Body of pancreas (tissue), 4 donors: ENCODE measurements around the gene HTR1B. TPM values are rescaled to one million over a fixed set of nuclear protein-coding genes. Genes with fewer than 3 reads are reported as not detected.

Source experiments
- ATAC-seq: fragments of 150-250 bp; one replicate; pipeline ENCODE4 v1.9.1; 2016
- DNase-seq, 4 donors: peaks; one replicate each; pipeline ENCODE4 v3.0.0-alpha.2; 2019
- H3K27ac ChIP-seq, 4 donors: fragments of 200-600 bp; sonication (generic); 1 replicate in 3 of 4; 2 replicates in 1 of 4; pipeline versions ENCODE4 v1.5.1 to v1.6.1; 2016 to 2019; ENCODE audit warnings: mild to moderate bottlenecking in 1 of 4, mixed read lengths in 1 of 4, moderate library complexity in 1 of 4
- H3K27me3 ChIP-seq, 2 donors: fragments of 200-600 bp; sonication (generic); one replicate each; pipeline ENCODE4 v1.6.0; 2016; ENCODE audit warnings: mild to moderate bottlenecking in 1 of 2
- H3K36me3 ChIP-seq, 2 donors: fragments of 200-600 bp; sonication (generic); replicated peaks in 1 of 2; 2 replicates each; pipeline ENCODE4 v1.5.1; 2016; ENCODE audit warnings: low read depth in 2 of 2; ENCODE audit not compliant: insufficient read depth in 1 of 2
- H3K4me1 ChIP-seq: fragments of 200-600 bp; sonication (generic); one replicate; pipeline ENCODE4 v1.6.0; 2016
- H3K4me3 ChIP-seq, 2 donors: fragments of 200-600 bp; sonication (generic); 1 replicate in 1 of 2; 2 replicates in 1 of 2; pipeline ENCODE4 v1.5.1; 2016 to 2019
- H3K9me3 ChIP-seq, 3 donors: fragments of 200-600 bp; sonication (generic); 1 replicate in 2 of 3; 2 replicates in 1 of 3; pipeline ENCODE4 v1.5.1; 2016
- CTCF ChIP-seq, 7 experiments: fragments of 450-650 bp in 4 of 7; fragments of 200-600 bp in 3 of 7; sonication (generic) in 3 of 7; IDR thresholded peaks; one replicate each; pipeline ENCODE4 v1.5.1; 2016 to 2019; ENCODE audit warnings: antibody characterized with exemption in 7 of 7
- POLR2A ChIP-seq, 3 donors: fragments of 450-650 bp; IDR thresholded peaks; one replicate each; pipeline ENCODE4 v1.6.1; 2016; ENCODE audit warnings: antibody characterized with exemption in 3 of 3, mild to moderate bottlenecking in 2 of 3
- WGBS, 2 donors: methylation state at CpG; one replicate each; pipeline ENCODE4 v1.1.5; 2017; 5-methylcytosine and 5-hydroxymethylcytosine counted together
- intact Hi-C: fragments of 100-400 bp; cut with DNase I; formaldehyde crosslinking; loops from one replicate; pipeline ENCODE4 v1.15.1; 2023
- total RNA-seq, 2 donors: library from RNA; depleted of rRNA; stranded (reverse); fragments of >200 nt; gene quantifications; one replicate each; pipeline ENCODE4 v1.1.0, GENCODE V29; 2016

HTR1B gene
- total RNA-seq, 2 donors from 2014 or later, result 0.52 TPM; not detected in 1

- ATAC-seq, result no peak
- 68 to 81% methylated on average over 3 of the region's 3 CpGs for WGBS, 2 donors
- no peak for TF ChIP-seq POLR2A (IDR thresholded peaks at IDR 0.05)
- TF ChIP-seq CTCF (IDR thresholded peaks at IDR 0.05), result no peak
Observed at GRCh38 chr6:77440206-77440976, 22.9 kb downstream of the HTR1B start.

GRCh38 chr6:77433888-77434287 lies 29.4 kb downstream of the HTR1B start:
- DNase-seq (no peak), ATAC-seq (no peak)
- H3K4me1 ChIP-seq, result no peaks in the 10 kb centered on the region
- H3K36me3 ChIP-seq, result no peaks in the 10 kb centered on the region
- H3K4me3 ChIP-seq, result no peak overlapping the region
- intact Hi-C loops, result no loop called here
- no peak for TF ChIP-seq CTCF (IDR thresholded peaks at IDR 0.05)
- TF ChIP-seq POLR2A (IDR thresholded peaks at IDR 0.05), result no peak
- no peaks in the 10 kb centered on the region for H3K9me3 ChIP-seq
- H3K27ac ChIP-seq, result no peak overlapping the region
- WGBS, 2 donors, result 72 to 76% methylated on average over 4 of the region's 4 CpGs
- no peaks in the 10 kb centered on the region for H3K27me3 ChIP-seq

More at GRCh38 chr6:77440206-77440976, 22.9 kb downstream of the HTR1B start:
- no peaks in the 10 kb centered on the region for H3K9me3 ChIP-seq
- no peak overlapping the region for H3K27ac ChIP-seq
- no peaks in the 10 kb centered on the region for H3K27me3 ChIP-seq
- no peak overlapping the region for H3K4me3 ChIP-seq
- no peaks in the 10 kb centered on the region for H3K4me1 ChIP-seq
- H3K36me3 ChIP-seq, result no peaks in the 10 kb centered on the region
- intact Hi-C loops, result no loop called here
- DNase-seq, result no peak

GRCh38 chr6:77430504-77430903 lies 32.8 kb downstream of the HTR1B start:
- Histone ChIP-seq H3K4me1 (no peaks in the 10 kb centered on the region), H3K27me3 (no peaks in the 10 kb centered on the region), H3K27ac (no peak overlapping the region), H3K4me3 (no peak overlapping the region), H3K9me3 (no peaks in the 10 kb centered on the region), H3K36me3 (no peaks in the 10 kb centered on the region)
- ATAC-seq (no peak), DNase-seq (no peak)
- WGBS, 2 donors, result 82 to 90% methylated on average over 3 of the region's 3 CpGs
- no peak for TF ChIP-seq CTCF (IDR thresholded peaks at IDR 0.05)
- TF ChIP-seq POLR2A (IDR thresholded peaks at IDR 0.05), result no peak
- intact Hi-C loops, result no loop called here

- H3K4me1 ChIP-seq, result no peaks in the 10 kb centered on the region
- intact Hi-C loops, result no loop called here
- no peak overlapping the region for H3K27ac ChIP-seq
- H3K9me3 ChIP-seq, result no peaks in the 10 kb centered on the region
- DNase-seq (no peak), ATAC-seq (no peak)
- no peak for TF ChIP-seq CTCF (IDR thresholded peaks at IDR 0.05)
- TF ChIP-seq POLR2A (IDR thresholded peaks at IDR 0.05), result no peak
- H3K27me3 ChIP-seq, result no peaks in the 10 kb centered on the region
- no peaks in the 10 kb centered on the region for H3K36me3 ChIP-seq
- no peak overlapping the region for H3K4me3 ChIP-seq
Observed at GRCh38 chr6:77425671-77426070, 37.6 kb downstream of the HTR1B start.

- no peak for DNase-seq
- no peak overlapping the region for H3K4me3 ChIP-seq
- no peak overlapping the region for H3K27ac ChIP-seq
- intact Hi-C loops, result no loop called here
- H3K9me3 ChIP-seq, result no peaks in the 10 kb centered on the region
- no peaks in the 10 kb centered on the region for H3K4me1 ChIP-seq
- no peaks in the 10 kb centered on the region for H3K36me3 ChIP-seq
- WGBS, 2 donors, result 55 to 82% methylated on average over 1 of the region's 1 CpG
- ATAC-seq, result no peak
- no peak for TF ChIP-seq CTCF (IDR thresholded peaks at IDR 0.05)
- no peak for TF ChIP-seq POLR2A (IDR thresholded peaks at IDR 0.05)
- no peaks in the 10 kb centered on the region for H3K27me3 ChIP-seq
Observed at GRCh38 chr6:77425216-77425615, 38.1 kb downstream of the HTR1B start.
